OCI-LY1 (cell line): ENCODE measurements around the gene CHN1.

Experiments
- H2AFZ ChIP-seq: fragments of 200-600 bp; sonication (generic), shearing (Covaris generic); 2 replicates; pipeline ENCODE4 v1.6.0; 2014; ENCODE audit warnings: antibody characterized with exemption, mild to moderate bottlenecking, low read length
- H3F3A ChIP-seq: fragments of 200-600 bp; sonication (generic), shearing (Covaris generic); 2 replicates; pipeline ENCODE4 v1.6.0; 2014; ENCODE audit warnings: mild to moderate bottlenecking, antibody characterized with exemption, low read length, moderate library complexity; ENCODE audit not compliant: insufficient read depth
- H3K27ac ChIP-seq: fragments of 200-600 bp; sonication (generic); 2 replicates; pipeline ENCODE4 v1.5.1; 2014; ENCODE audit warnings: low read length, mixed run types, mild to moderate bottlenecking, low read depth; ENCODE audit not compliant: poor library complexity, severe bottlenecking
- H3K27me3 ChIP-seq: fragments of 200-600 bp; sonication (generic); 2 replicates; pipeline ENCODE4 v1.6.0; 2014; ENCODE audit warnings: antibody characterized with exemption, mild to moderate bottlenecking, low read length, moderate library complexity; ENCODE audit not compliant: insufficient read depth
- H3K36me3 ChIP-seq: fragments of 200-600 bp; sonication (generic); 2 replicates; pipeline ENCODE4 v1.6.1; 2014; ENCODE audit warnings: mild to moderate bottlenecking, antibody characterized with exemption, low read length, moderate library complexity, mixed read lengths; ENCODE audit not compliant: insufficient read depth
- H3K4me1 ChIP-seq: fragments of 200-600 bp; sonication (generic); 2 replicates; pipeline ENCODE4 v1.5.1; 2014; ENCODE audit warnings: mild to moderate bottlenecking, low read length, moderate library complexity; ENCODE audit not compliant: insufficient read depth, severe bottlenecking
- H3K4me2 ChIP-seq: fragments of 200-600 bp; sonication (generic), shearing (Covaris generic); 2 replicates; pipeline ENCODE4 v1.6.1; 2014; ENCODE audit warnings: low read length
- H3K4me3 ChIP-seq: fragments of 200-600 bp; sonication (generic); 2 replicates; pipeline ENCODE4 v1.5.1; 2014; ENCODE audit warnings: low read length, low read depth, mild to moderate bottlenecking, mixed read lengths; ENCODE audit not compliant: poor library complexity, severe bottlenecking
- H3K79me2 ChIP-seq: fragments of 200-600 bp; shearing (Covaris generic); 2 replicates; pipeline ENCODE4 v1.6.1; 2016; ENCODE audit warnings: mixed run types, low read length, mixed read lengths; ENCODE audit not compliant: insufficient read depth
- H3K9ac ChIP-seq: fragments of 200-600 bp; sonication (generic), shearing (Covaris generic); 2 replicates; pipeline ENCODE4 v1.6.1; 2014; ENCODE audit warnings: mild to moderate bottlenecking, low read length, mixed read lengths
- H3K9me2 ChIP-seq: fragments of 200-600 bp; sonication (generic), shearing (Covaris generic); 2 replicates; pipeline ENCODE4 v1.6.1; 2014; ENCODE audit warnings: low read depth, mild to moderate bottlenecking, low read length, mixed read lengths
- H3K9me3 ChIP-seq: fragments of 200-600 bp; shearing (Covaris generic); 2 replicates; pipeline ENCODE4 v1.6.1; 2014; ENCODE audit warnings: low read length, mixed read lengths
- H4K20me1 ChIP-seq: fragments of 200-600 bp; sonication (generic), shearing (Covaris generic); 2 replicates; pipeline ENCODE4 v1.6.0; 2016; ENCODE audit warnings: mild to moderate bottlenecking, low read length; ENCODE audit not compliant: insufficient read depth
- EZH2 ChIP-seq: fragments of 200-600 bp; sonication (generic), shearing (Covaris generic); IDR thresholded peaks from 2 replicates; pipeline ENCODE4 v1.8.0; 2017; ENCODE audit warnings: borderline replicate concordance, mixed run types, mild to moderate bottlenecking, antibody characterized with exemption, low read length, moderate library complexity, mixed read lengths
- TF ChIP-seq, protein P1 (sequence below): fragments of 200-600 bp; sonication (generic), shearing (Covaris generic); IDR thresholded peaks from 2 replicates; pipeline ENCODE4 v1.5.1; 2017; ENCODE audit warnings: mild to moderate bottlenecking, antibody characterized with exemption, low read length, moderate library complexity, mixed read lengths

CHN1 gene

GRCh38 chr2:174773215-174773614 is 232.0 kb downstream of the CHN1 start:
- Histone ChIP-seq H2AFZ (no peak overlapping the region), H3K4me1 (peaks cover 29% of the 10 kb centered on the region), H3K36me3 (no peaks in the 10 kb centered on the region), H3K4me2 (no peak overlapping the region), H4K20me1 (no peaks in the 10 kb centered on the region), H3F3A (no peaks in the 10 kb centered on the region), H3K9ac (no peak overlapping the region), H3K27me3 (no peaks in the 10 kb centered on the region), H3K9me3 (no peaks in the 10 kb centered on the region), H3K4me3 (no peak overlapping the region), H3K9me2 (no peaks in the 10 kb centered on the region), H3K79me2 (no peaks in the 10 kb centered on the region), H3K27ac (no peak overlapping the region)
- no peak for TF ChIP-seq EZH2
- TF ChIP-seq, protein P1, sequence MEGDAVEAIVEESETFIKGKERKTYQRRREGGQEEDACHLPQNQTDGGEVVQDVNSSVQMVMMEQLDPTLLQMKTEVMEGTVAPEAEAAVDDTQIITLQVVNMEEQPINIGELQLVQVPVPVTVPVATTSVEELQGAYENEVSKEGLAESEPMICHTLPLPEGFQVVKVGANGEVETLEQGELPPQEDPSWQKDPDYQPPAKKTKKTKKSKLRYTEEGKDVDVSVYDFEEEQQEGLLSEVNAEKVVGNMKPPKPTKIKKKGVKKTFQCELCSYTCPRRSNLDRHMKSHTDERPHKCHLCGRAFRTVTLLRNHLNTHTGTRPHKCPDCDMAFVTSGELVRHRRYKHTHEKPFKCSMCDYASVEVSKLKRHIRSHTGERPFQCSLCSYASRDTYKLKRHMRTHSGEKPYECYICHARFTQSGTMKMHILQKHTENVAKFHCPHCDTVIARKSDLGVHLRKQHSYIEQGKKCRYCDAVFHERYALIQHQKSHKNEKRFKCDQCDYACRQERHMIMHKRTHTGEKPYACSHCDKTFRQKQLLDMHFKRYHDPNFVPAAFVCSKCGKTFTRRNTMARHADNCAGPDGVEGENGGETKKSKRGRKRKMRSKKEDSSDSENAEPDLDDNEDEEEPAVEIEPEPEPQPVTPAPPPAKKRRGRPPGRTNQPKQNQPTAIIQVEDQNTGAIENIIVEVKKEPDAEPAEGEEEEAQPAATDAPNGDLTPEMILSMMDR = no peak

GRCh38 chr2:174772472-174772801 is 232.7 kb downstream of the CHN1 start:
- TF ChIP-seq, protein P1 = no peak
- no peak for TF ChIP-seq EZH2
- no peak overlapping the region; the same call in 1 of the 2 replicates for H2AFZ ChIP-seq
- peaks cover 26% of the 10 kb centered on the region for H3K4me1 ChIP-seq
- no peaks in the 10 kb centered on the region for H3F3A ChIP-seq
- peak overlapping the region; percentile 14 for H3K4me3 ChIP-seq
- H3K9ac ChIP-seq = no peak overlapping the region; the same call in 1 of the 2 replicates
- H3K4me2 ChIP-seq = peak overlapping the region; percentile 26; the same call in 1 of the 2 replicates
- H3K36me3 ChIP-seq = no peaks in the 10 kb centered on the region
- H3K27ac ChIP-seq = peak overlapping the region; percentile 37
- no peaks in the 10 kb centered on the region for H3K27me3 ChIP-seq
- no peaks in the 10 kb centered on the region for H4K20me1 ChIP-seq
- H3K79me2 ChIP-seq = no peaks in the 10 kb centered on the region
- H3K9me2 ChIP-seq = no peaks in the 10 kb centered on the region
- no peaks in the 10 kb centered on the region for H3K9me3 ChIP-seq

DNA sequence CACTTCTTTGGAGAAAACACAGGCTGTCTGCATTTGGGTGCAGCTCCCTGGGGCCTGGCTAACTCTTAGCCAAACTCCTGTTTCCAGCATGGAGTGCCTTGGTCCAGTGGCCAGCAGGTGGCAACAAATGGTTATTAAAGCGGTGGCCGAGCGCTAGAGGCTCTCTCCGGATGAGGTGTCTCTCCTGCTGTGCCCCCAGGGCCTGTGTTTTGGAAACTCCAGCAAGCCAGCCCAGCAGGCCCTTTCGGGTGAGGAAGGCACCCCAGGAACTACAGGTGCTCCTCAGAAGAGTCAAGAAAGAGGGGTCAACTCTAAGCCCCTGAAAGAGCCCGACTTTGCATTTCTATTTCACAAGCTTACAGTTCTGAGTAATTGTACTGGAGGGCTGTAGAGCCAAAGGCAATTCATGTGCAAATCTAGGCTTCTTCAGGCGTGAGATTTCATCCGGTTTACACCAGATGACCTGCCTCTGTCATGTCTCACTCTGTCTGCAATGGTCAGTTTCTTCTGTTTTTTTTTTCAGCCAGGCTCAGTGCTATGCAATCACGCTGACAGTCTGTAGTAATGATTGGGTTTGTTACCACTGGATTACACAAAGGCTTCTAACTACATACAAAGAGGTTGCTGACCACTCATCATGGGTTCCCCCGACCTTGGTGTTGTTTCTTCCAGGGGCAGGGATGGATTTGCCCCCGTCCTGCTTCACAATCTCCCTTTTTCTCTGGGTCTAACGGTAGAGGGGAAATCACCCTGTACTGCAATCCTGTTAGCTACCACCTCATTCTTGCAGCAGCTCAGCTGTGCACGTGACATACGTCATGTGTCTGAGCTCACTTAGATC is 233.3 kb downstream of the CHN1 start:
- Histone ChIP-seq H3K9ac (no peak overlapping the region; the same call in 1 of the 2 replicates), H3F3A (no peaks in the 10 kb centered on the region), H3K4me3 (peak overlapping the region; percentile 14), H4K20me1 (no peaks in the 10 kb centered on the region), H3K4me2 (peak overlapping the region; percentile 26; the same call in 1 of the 2 replicates), H3K9me2 (no peaks in the 10 kb centered on the region), H3K27ac (peak overlapping the region; percentile 37), H3K36me3 (no peaks in the 10 kb centered on the region), H2AFZ (no peak overlapping the region; the same call in 1 of the 2 replicates), H3K9me3 (no peaks in the 10 kb centered on the region), H3K79me2 (no peaks in the 10 kb centered on the region), H3K27me3 (no peaks in the 10 kb centered on the region), H3K4me1 (peaks cover 26% of the 10 kb centered on the region)
- TF ChIP-seq, protein P1 = peak; percentile 79
- TF ChIP-seq EZH2 = no peak
